ENCODE results near the gene CKB.

CKB gene

GRCh38 chr14:103549361-103550311, 27.0 kb upstream of the CKB start:
- DNase-seq: no peak

GRCh38 chr14:103548463-103549351, 26.1 kb upstream of the CKB start:
- DNase-seq: no peak

- DNase-seq: no peak
Measured at GRCh38 chr14:103547941-103548462, 25.4 kb upstream of the CKB start.

- no peak for DNase-seq
Measured at GRCh38 chr14:103547455-103547940, 24.9 kb upstream of the CKB start.

GRCh38 chr14:103546652-103547454, 24.2 kb upstream of the CKB start:
- DNase-seq: peak; percentile 79

GRCh38 chr14:103545915-103546651, 23.5 kb upstream of the CKB start:
- no peak for DNase-seq

GRCh38 chr14:103545219-103545914, 22.7 kb upstream of the CKB start:
- DNase-seq: no peak

GRCh38 chr14:103544388-103545218, 22.0 kb upstream of the CKB start:
- DNase-seq: no peak

GRCh38 chr14:103543721-103544387, 21.2 kb upstream of the CKB start:
- no peak for DNase-seq

- no peak for DNase-seq
Measured at GRCh38 chr14:103543140-103543539, 20.5 kb upstream of the CKB start.

- DNase-seq: no peak
Measured at GRCh38 chr14:103542605-103543088, 20.0 kb upstream of the CKB start.

GRCh38 chr14:103541709-103542604, 19.3 kb upstream of the CKB start:
- no peak for DNase-seq

- no peak for DNase-seq
Measured at GRCh38 chr14:103540821-103541708, 18.4 kb upstream of the CKB start.

- DNase-seq: no peak
Measured at GRCh38 chr14:103539056-103539825, 16.6 kb upstream of the CKB start.

GRCh38 chr14:103538291-103539055, 15.8 kb upstream of the CKB start:
- no peak for DNase-seq

Measured in CD4-positive, alpha-beta T cell treated with Interleukin-17A for 1 hour (primary cell).